GM19240 (cell line): ENCODE measurements around the gene MACF1.
"Not testable (repeated sequence)": the region's sequence is repeated elsewhere in the genome, so short reads cannot be mapped to it uniquely, and the experiment has no call there.

Experiments used
- DNase-seq: peaks from one replicate; pipeline ENCODE4 v3.0.0; 2011; ENCODE audit warnings: low spot score; ENCODE audit not compliant: insufficient read length

The MACF1 gene

GRCh38 chr1:39178541-39179431 is 25.7 kb upstream of the MACF1 start:
- DNase-seq, result no peak

DNA sequence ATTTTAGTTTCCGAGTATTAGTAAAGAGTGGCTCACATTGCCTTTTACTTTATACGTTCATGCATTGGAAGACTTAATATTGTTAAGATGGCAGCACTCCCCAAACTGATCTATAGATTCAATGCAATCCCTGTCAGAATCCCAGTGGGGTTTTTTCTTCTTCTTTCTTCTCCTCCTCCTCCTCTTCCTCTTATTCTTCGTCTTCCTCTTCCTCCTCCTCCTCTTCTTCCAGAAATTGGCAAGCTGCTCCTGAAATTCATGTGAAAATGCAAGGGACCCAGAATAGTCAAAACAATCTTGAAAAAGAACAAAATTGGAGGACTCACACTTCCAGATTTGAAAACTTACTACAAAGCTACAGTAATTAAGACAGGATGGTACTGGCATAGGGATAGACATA is 23.2 kb upstream of the MACF1 start:
- no peak for DNase-seq

DNA sequence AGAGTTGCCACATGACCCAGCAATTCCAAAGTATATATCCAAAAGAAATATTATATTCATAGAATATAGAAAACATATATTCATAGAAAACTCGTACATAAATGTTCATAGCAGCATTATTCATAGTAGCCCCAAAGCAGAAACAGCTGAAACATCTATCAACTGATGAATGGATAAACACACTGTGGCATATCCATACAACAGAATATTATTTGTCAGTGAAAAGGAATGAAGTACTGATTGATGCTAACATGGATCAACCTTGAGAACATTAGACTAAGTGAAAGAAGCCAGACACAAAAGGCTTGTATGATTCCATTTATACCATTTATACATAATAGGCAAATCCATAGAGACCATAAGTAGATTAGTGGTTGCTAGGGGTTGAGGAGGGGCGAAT is 21.7 kb upstream of the MACF1 start:
- DNase-seq, result no peak

DNA sequence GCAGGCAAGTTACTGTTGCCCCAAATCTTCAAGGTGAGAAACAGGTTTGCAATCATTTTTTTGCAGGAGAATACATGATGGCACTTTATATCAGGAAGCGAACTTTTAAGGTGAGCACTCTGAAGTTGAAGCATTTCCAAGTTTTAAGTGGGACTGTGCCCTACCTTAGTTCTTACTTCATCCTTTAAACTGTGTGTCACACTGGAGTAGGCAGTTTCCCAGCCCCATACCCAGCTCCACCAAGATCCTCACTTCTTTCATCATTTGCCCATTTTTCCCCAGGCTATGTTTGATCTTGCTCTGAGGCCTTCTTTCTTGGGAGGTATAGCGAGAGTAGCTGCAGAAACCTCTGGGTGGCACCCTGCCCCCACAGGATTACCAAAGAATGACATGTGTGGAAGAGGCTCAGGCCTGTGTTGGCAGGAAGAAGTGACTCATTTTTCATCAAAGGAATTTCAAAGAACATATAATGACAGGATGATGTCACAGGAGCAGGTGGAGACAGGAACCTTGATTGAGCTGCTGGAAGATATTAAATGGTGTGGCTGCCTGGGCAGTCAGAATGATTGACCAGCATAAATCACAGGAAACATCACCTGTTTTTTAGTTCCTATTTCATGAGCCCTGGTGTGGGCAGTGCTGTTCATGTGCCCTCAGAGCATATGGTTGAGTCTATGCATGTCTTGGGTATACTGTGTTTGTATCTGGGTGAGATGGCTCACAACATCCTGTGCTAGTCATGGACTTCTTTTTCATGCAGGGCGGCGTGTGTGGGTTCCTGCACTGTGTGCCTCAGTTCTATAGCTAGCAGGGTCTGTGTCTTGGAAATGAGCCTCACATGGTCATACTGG is 20.8 kb upstream of the MACF1 start:
- DNase-seq, result no peak

GRCh38 chr1:39184354-39184818 is 20.1 kb upstream of the MACF1 start:
- no peak for DNase-seq

DNA sequence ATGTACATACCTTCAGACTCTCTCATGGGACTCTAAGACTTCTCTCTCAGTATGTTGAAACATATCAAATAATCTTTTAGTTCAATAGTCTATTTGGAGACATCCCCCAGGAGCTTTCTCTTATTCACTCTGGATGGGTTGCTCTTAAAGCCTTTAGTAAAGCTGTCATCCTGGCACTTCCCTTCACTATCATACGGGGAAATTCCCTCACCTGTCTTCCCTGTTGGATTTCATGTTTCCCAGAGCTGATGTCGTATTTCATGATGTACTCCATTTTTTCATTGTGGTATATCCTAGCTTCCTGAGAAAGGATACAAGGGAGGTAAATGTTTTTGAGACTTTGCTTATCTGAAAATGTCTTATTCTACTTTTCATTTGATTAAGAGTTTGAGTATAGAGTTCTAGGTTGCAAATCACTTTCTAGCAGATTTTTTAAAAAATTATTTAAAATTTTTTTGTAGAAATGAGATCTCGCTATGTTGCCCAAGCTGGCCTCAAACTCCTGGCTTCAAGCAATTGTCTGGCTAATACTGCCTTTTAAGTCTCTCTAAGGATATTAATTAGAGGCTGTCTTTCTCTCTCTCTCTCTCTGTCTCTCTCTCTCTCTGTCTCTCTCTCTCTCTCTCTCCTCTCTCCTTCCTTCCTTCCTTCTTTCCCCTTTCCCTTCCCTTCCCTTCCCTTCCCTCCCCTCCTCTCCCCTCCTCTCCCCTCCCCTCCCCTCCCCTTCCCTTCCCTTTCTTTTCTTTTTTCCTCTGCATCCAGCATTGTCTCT is 17.0 kb upstream of the MACF1 start:
- DNase-seq, result no peak

DNA sequence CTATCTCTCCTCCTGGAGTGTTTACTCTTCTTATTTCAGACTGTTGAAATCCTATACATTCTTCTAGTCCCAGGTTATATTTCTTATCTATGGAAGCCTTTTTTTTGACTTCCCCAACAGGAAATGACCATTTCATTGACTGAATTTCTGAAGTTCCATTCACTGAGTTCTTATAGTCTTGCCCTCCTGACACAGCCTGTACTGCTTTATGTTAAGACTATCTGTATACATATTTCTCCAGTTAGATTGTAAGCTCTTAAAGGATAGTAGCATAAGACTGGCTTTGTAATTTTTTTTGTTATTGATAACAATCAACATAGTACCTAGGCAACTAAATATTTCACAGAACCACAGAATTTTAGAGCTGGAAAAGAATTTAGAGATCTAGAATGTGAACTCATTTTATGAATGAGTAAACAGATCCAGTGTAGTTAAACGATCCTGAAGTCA is 14.9 kb upstream of the MACF1 start:
- no peak for DNase-seq

DNA sequence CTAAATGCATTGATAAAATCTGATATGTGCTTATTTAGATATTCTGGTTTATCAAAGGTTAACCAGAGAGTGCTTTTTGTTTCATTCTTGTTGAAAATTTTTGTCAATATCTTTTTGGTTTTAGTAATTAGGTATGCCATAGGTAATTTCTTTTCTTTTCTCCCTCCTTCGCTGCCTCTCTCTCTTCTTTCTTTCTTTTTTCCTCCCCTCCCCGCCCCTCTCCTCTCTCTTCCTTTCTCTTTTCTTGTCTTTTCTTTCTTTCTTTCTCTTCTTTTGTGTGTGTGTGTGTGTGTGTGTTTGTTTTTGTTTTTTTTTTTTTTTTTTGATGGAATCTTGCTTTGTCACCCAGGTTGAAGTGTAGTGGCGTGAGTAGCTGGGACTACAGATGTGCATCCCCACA is 14.4 kb upstream of the MACF1 start:
- no peak for DNase-seq

DNA sequence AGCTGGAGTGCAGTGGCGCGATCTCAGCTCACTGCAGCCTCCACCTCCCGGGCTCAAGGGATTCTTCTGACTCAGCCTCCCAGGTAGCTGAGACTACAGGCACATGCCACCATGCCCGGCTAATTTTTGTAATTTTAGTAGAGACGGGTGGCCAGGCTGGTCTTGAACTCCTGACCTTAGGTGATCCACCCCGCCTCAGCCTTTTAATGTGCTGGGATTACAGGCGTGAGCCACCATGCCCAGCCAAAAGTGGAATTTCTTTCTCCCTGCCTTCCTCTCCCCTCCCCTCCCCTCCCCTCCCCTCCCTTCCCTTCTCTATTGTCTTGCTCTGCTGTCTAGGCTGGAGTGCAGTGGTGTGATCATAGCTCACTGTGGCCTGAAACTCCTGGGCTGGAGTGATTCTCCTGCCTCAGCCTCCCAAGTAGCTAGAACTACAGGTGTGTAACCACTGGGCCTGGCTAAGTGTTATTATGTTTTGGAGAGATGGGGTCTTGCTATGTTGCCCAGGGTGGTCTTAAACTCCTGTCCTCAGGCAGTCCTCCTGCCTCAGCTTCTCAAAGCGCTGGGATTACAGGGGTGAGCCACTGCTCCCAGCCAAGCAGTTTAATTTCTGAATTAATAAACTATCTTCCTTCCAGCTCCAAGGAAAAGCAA is 10.0 kb upstream of the MACF1 start:
- DNase-seq, result no peak

DNA sequence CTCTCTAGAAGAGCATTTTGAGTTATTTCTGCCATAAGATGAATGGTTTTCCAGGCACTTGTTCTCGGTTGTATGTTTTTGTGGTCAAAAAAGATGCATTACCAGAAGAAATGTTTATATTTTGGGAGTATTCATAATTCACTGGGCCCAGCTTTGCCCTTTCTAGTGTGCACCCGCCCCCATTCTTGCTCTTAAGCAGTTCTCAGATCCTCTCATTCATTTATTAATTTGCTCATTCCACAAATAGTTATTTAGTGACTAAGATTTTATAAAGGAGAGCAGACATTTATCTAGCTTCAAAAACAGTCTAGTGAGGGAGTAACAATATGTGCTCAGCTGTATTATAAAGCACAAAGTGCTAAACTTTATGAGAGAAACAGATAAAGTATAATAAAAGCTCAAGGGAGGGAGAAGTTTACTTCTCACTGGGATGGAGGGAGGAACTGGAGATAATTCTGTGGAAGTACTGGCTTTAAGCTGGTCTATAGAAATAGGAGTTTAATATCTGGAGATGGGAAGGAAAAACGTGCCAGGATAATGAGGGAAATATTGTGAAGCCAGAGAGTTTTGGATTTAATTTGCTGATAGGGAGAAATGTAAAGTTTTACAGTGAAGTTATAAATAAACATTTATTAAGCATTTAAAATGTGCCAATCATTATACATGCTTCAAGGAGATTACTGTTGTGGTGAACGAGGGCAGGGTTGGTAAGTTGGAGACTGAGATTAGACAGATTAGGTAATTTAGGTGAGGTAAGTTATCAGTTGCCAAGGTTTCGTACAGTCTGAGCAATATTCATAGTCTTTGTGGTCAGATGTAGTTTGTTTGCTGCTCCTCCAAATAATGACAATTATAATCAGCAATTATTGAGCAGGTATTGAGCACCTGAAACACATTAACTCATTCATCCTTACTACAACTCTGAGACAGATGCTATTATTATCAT is 9.1 kb upstream of the MACF1 start:
- no peak for DNase-seq

GRCh38 chr1:39196244-39197215 is 8.0 kb upstream of the MACF1 start:
- no peak for DNase-seq

DNA sequence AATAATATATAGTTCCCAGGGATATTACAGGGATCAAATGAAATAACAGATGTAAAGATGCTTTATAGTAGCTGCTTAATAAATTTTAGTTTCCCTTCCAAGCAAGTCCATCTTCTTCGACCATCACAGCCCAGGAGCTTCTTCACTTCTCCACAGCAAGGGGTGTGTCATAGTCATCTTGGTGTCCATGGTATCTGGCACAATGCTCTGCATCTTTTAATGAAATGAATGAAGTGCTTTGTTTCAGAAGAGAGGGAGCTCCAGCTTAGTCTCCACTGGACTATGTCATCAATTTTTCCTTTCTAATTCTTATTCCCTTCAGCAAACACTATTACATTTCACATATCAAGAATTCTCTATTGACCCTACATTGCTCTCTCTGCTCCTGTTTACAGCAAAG is 4.9 kb upstream of the MACF1 start:
- DNase-seq, result no peak

GRCh38 chr1:39205102-39205780 is 746 bp downstream of the MACF1 start:
- no peak for DNase-seq

GRCh38 chr1:39205781-39206464 is 1.4 kb downstream of the MACF1 start:
- DNase-seq, result no peak

- DNase-seq, result not testable (repeated sequence)
These were observed 3.9 kb downstream of the MACF1 start for GRCh38 chr1:39208360-39208759.

GRCh38 chr1:39210649-39211048 is 6.2 kb downstream of the MACF1 start:
- DNase-seq, result no peak

DNA sequence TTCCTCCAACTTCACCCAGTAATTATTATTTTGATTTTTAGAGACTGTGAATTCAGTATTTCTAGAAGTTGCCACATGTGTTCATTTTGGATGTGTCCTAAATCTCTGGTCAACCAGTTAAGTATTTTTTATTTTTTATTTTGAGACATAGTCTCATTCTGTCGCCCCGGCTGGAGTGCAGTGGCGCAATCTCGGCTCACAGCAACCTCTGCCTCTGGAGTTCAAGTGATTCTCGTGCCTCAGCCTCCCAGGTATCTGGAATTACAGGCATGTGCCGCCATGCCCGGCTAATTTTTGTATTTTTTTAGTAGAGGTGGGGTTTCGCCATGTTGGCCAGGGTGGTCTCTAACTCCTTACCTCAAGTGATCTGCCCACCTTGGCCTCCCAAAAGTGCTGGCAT is 8.0 kb downstream of the MACF1 start:
- no peak for DNase-seq
